DND-41 (cell line): ENCODE measurements around the gene CCR4.
"Not testable (repeated sequence)": the region's sequence is repeated elsewhere in the genome, so short reads cannot be mapped to it uniquely, and the experiment has no call there.

ENCODE experiments used
- ATAC-seq: fragments of 200-7000 bp; cut with Tn5 transposase; 3 replicates; pipeline ENCODE4 v1.9.1; 2021; ENCODE audit warnings: low read depth; ENCODE audit not compliant: insufficient read depth
- DNase-seq: peaks from one replicate; pipeline ENCODE4 v3.0.0-alpha.2; 2020
- H2AFZ ChIP-seq: 2 replicates; pipeline ENCODE4 v1.6.0; 2012; ENCODE audit warnings: low read depth, low read length
- H3K27ac ChIP-seq: 2 replicates; pipeline ENCODE4 v1.5.1; 2012; ENCODE audit warnings: low read length, inconsistent platforms
- H3K27me3 ChIP-seq: fragments of 200-600 bp; sonication (generic); 2 replicates; pipeline ENCODE4 v1.6.0; 2012; ENCODE audit warnings: low read length, mild to moderate bottlenecking, inconsistent platforms; ENCODE audit not compliant: insufficient read depth, poor library complexity
- H3K36me3 ChIP-seq: 2 replicates; pipeline ENCODE4 v1.5.1; 2012; ENCODE audit warnings: low read length, inconsistent platforms; ENCODE audit not compliant: insufficient read depth
- H3K4me1 ChIP-seq: 2 replicates; pipeline ENCODE4 v1.5.1; 2012; ENCODE audit warnings: mild to moderate bottlenecking, low read length; ENCODE audit not compliant: insufficient read depth
- H3K4me2 ChIP-seq: 2 replicates; pipeline ENCODE4 v1.6.0; 2012; ENCODE audit warnings: mild to moderate bottlenecking, moderate library complexity, low read length, inconsistent platforms; ENCODE audit not compliant: insufficient read depth
- H3K4me3 ChIP-seq, 2 experiments: fragments of 200-600 bp in 1 of 2; shearing (Covaris generic) in 1 of 2; 2 replicates each; pipeline ENCODE4 v1.5.1; 2012 to 2016; ENCODE audit warnings: inconsistent platforms in 2 of 2, low read length in 2 of 2, mild to moderate bottlenecking in 2 of 2, low read depth in 1 of 2, moderate library complexity in 1 of 2
- H3K79me2 ChIP-seq: 2 replicates; pipeline ENCODE4 v1.6.0; 2012; ENCODE audit warnings: low read length, inconsistent platforms; ENCODE audit not compliant: insufficient read depth
- H3K9ac ChIP-seq: 2 replicates; pipeline ENCODE4 v1.6.0; 2012; ENCODE audit warnings: low read depth, mild to moderate bottlenecking, inconsistent platforms, low read length, moderate library complexity
- H3K9me3 ChIP-seq: 2 replicates; pipeline ENCODE4 v1.5.1; 2012; ENCODE audit warnings: low read length, moderate library complexity, mild to moderate bottlenecking, inconsistent platforms; ENCODE audit not compliant: insufficient read depth, severe bottlenecking
- H4K20me1 ChIP-seq: 2 replicates; pipeline ENCODE4 v1.6.0; 2012; ENCODE audit warnings: low read length; ENCODE audit not compliant: insufficient read depth
- EZH2 ChIP-seq: IDR thresholded peaks from 3 replicates; pipeline ENCODE4 v1.6.1; 2012; ENCODE audit warnings: borderline replicate concordance, low read depth, mild to moderate bottlenecking, moderate library complexity, low read length, inconsistent platforms; ENCODE audit not compliant: severe bottlenecking
- TF ChIP-seq, protein P1 (sequence below): IDR thresholded peaks from 2 replicates; pipeline ENCODE4 v1.5.1; 2012; ENCODE audit warnings: borderline replicate concordance, low read length, moderate library complexity, mild to moderate bottlenecking; ENCODE audit not compliant: poor library complexity, severe bottlenecking; ENCODE audit errors: extremely low read depth

The CCR4 gene

DNA sequence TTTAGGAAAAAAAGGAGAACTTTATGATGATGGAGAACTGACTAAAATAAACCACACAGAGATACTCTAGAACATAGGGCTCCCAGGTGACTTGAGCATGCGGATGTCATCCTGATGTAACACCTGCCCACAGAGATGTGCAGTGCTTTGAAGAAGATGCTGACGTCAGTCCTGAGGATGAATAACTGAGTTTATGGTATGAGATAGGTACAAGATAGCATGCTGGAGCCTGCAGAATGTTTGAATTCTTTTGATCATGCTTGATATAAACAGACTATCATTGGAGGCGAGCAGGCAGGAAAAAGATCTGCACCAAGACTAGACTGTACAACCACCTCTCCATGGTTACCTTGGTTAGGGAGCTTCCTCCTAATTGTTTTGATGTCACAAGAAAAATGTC, 12.4 kb downstream of the CCR4 start:
- H3K27ac ChIP-seq: no peak overlapping the region
- no peak overlapping the region for H2AFZ ChIP-seq
- H3K36me3 ChIP-seq: no peaks in the 10 kb centered on the region
- DNase-seq (no peak), ATAC-seq (no peak)
- peaks cover 14% of the 10 kb centered on the region for H3K9me3 ChIP-seq
- TF ChIP-seq EZH2: no peak
- TF ChIP-seq, protein P1, sequence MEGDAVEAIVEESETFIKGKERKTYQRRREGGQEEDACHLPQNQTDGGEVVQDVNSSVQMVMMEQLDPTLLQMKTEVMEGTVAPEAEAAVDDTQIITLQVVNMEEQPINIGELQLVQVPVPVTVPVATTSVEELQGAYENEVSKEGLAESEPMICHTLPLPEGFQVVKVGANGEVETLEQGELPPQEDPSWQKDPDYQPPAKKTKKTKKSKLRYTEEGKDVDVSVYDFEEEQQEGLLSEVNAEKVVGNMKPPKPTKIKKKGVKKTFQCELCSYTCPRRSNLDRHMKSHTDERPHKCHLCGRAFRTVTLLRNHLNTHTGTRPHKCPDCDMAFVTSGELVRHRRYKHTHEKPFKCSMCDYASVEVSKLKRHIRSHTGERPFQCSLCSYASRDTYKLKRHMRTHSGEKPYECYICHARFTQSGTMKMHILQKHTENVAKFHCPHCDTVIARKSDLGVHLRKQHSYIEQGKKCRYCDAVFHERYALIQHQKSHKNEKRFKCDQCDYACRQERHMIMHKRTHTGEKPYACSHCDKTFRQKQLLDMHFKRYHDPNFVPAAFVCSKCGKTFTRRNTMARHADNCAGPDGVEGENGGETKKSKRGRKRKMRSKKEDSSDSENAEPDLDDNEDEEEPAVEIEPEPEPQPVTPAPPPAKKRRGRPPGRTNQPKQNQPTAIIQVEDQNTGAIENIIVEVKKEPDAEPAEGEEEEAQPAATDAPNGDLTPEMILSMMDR: no peak
- no peak overlapping the region for H3K4me3 ChIP-seq
- no peak overlapping the region for H3K9ac ChIP-seq
- H3K4me1 ChIP-seq: no peaks in the 10 kb centered on the region
- H3K4me2 ChIP-seq: no peak overlapping the region
- H3K27me3 ChIP-seq: no peaks in the 10 kb centered on the region
- no peaks in the 10 kb centered on the region for H3K79me2 ChIP-seq
- H4K20me1 ChIP-seq: no peaks in the 10 kb centered on the region

DNA sequence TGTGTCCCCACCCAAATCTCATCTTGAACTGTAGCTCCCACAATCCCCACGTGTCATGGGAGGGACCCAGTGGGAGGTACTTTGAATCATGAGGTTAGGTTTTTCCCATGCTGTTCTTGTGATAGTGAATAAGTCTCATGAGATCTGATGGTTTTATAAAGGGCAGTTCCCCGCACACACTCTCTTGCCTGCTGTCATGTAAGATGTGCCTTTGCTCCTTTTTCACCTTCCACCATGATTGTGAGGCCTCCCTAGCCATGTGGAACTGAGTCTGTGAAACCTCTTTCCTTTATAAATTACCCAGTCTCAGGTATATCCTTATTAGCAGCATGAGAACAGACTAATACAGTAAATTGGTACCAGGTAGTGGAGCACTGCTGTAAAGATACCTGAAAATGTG, 13.3 kb downstream of the CCR4 start:
- not testable (repeated sequence) for H2AFZ ChIP-seq, H4K20me1 ChIP-seq, H3K79me2 ChIP-seq, ATAC-seq, DNase-seq, H3K27ac ChIP-seq, H3K4me1 ChIP-seq, H3K27me3 ChIP-seq, H3K9ac ChIP-seq, H3K36me3 ChIP-seq, H3K4me3 ChIP-seq, H3K4me2 ChIP-seq
- H3K9me3 ChIP-seq: peaks cover 14% of the 10 kb centered on the region

DNA sequence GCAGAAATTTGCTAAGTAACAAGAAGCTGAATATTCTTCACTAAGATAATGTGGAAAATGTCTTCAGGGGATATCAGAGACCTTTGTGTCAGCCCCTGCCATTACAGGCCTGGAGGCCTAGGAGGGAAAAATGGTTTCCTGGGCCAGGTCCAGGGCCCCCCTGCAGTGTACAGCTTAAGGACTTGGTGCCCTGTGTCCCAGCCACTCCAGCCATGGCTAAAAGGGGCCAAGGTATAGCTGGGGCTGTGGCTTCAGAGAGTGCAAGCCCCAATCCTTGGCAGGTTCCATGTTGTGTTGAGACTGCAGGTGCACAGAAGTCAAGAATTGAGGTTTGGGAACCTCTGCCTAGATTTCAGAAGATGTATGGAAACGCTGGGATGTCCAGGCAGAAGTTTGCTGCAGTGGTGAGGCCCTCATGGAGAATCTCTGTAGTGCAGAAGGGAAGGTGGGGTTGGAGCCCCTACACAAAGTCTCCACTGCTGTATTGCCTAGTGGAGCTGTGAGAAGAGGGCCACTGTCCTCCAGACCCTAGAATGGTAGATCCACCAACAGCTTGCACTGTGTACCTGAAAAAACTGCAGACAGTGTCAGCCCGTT, 14.3 kb downstream of the CCR4 start:
- not testable (repeated sequence) for DNase-seq, H3K4me2 ChIP-seq, H3K36me3 ChIP-seq, H3K27ac ChIP-seq, H3K9ac ChIP-seq, H4K20me1 ChIP-seq, H3K79me2 ChIP-seq, H3K27me3 ChIP-seq, H2AFZ ChIP-seq, ATAC-seq, H3K4me3 ChIP-seq, H3K4me1 ChIP-seq
- H3K9me3 ChIP-seq: peaks cover 14% of the 10 kb centered on the region

DNA sequence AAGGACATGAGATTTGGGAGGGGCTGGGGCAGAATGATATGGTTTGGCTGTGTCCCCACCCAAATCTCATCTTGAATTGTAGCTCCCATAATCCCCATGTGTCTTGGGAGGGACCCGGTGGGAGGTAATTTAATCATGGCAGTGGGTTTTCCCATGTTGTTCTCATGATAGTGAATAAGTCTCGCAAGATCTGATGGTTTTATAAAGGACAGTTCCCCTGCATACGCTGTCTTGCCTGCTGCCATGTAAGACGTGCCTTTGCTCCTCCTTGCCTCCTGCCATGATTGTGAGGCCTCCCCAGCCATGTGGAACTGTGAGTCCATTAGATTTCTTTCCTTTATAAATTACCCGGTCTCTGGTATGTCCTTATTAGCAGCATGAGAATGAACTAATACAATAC, 15.2 kb downstream of the CCR4 start:
- not testable (repeated sequence) for H2AFZ ChIP-seq, H3K27ac ChIP-seq, H3K27me3 ChIP-seq, H3K36me3 ChIP-seq, H4K20me1 ChIP-seq, ATAC-seq, DNase-seq, H3K4me1 ChIP-seq, H3K4me3 ChIP-seq, H3K79me2 ChIP-seq, H3K9ac ChIP-seq, H3K4me2 ChIP-seq
- peaks cover 14% of the 10 kb centered on the region for H3K9me3 ChIP-seq

DNA sequence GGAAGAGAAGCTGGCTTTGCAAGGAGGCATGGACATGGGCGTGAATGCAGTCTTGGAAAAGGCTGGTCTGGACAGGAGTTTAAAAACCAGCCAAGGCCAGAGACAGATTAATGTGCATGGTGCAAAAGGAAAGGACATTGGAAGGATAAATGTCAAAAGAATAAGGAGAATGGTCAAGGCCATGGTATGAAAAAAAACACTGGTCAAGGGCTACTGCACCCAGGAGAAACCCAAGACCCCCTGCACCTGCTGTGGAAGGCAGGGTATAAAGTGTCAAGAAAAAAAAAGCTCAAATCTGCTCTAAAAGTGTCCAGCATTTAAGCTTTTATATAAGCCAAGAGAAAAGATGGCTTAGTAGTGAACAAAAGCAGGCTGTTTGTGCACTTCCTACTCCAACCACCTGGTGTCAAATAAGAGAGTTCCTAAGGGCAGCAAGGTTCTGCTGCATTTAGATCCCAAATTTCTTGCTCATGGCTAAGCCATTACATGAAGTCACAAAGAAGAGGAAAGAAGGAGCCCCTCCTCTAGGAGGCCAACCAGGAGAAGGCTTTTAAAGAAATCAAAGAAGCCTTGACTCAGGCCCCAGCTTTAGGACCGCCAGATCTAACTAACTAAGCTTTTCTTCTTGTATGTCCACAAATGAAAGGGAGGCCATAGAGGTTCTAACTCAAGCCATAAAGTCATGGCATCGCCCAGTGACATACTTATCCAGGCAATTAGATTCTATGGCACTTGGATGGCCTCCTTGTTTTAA, 16.9 kb downstream of the CCR4 start:
- ATAC-seq (no peak), DNase-seq (no peak)
- H3K4me2 ChIP-seq: no peak overlapping the region

More for the DNA sequence above, 16.9 kb downstream of the CCR4 start:
- H3K27ac ChIP-seq: no peak overlapping the region
- TF ChIP-seq, protein P1: no peak
- TF ChIP-seq EZH2: no peak
- no peak overlapping the region for H2AFZ ChIP-seq
- H3K4me1 ChIP-seq: no peaks in the 10 kb centered on the region
- no peaks in the 10 kb centered on the region for H3K27me3 ChIP-seq
- H3K9ac ChIP-seq: no peak overlapping the region
- H3K4me3 ChIP-seq: no peak overlapping the region
- no peaks in the 10 kb centered on the region for H3K79me2 ChIP-seq
- H4K20me1 ChIP-seq: no peaks in the 10 kb centered on the region
- H3K9me3 ChIP-seq: peaks cover 14% of the 10 kb centered on the region
- H3K36me3 ChIP-seq: no peaks in the 10 kb centered on the region
